Uterus (tissue), 4 donors: ENCODE results near the gene SPSB2. TPM values are rescaled to one million over a fixed set of nuclear protein-coding genes. Genes with fewer than 3 reads are reported as not detected.

ENCODE experiments used
- DNase-seq, 2 donors: peaks; one replicate each; pipeline ENCODE4 v3.0.0-alpha.2; 2019 to 2020
- H3K27ac ChIP-seq, 2 donors: fragments of 200-600 bp; sonication (generic); 1 replicate in 1 of 2; 2 replicates in 1 of 2; pipeline ENCODE4 v1.5.1; 2016 to 2018
- H3K27me3 ChIP-seq, 2 donors: fragments of 200-600 bp; sonication (generic); one replicate each; pipeline ENCODE4 v1.5.1; 2018 to 2019; ENCODE audit warnings: control low read depth in 1 of 2
- H3K36me3 ChIP-seq, 2 donors: fragments of 200-600 bp; sonication (generic); one replicate each; pipeline ENCODE4 v1.5.1; 2019; ENCODE audit warnings: control low read depth in 1 of 2
- H3K4me1 ChIP-seq, 2 donors: fragments of 200-600 bp; sonication (generic); one replicate each; pipeline ENCODE4 v1.5.1; 2018 to 2019; ENCODE audit warnings: control low read depth in 1 of 2
- H3K4me3 ChIP-seq, 2 donors: fragments of 200-600 bp; sonication (generic); 1 replicate in 1 of 2; 2 replicates in 1 of 2; pipeline ENCODE4 v1.5.1; 2018 to 2019; ENCODE audit warnings: mild to moderate bottlenecking in 1 of 2
- H3K9me3 ChIP-seq, 2 donors: fragments of 200-600 bp; sonication (generic); one replicate each; pipeline ENCODE4 v1.5.1; 2019; ENCODE audit warnings: control low read depth in 1 of 2
- POLR2A ChIP-seq, 2 donors: fragments of 450-650 bp; IDR thresholded peaks; one replicate each; pipeline ENCODE4 v1.6.1; 2016; ENCODE audit warnings: antibody characterized with exemption in 2 of 2, mild to moderate bottlenecking in 1 of 2, moderate library complexity in 1 of 2
- intact Hi-C: fragments of 100-400 bp; cut with DNase I; formaldehyde crosslinking; loops from one replicate; pipeline ENCODE4 v1.15.1; 2023; ENCODE audit warnings: low total_unique reads
- total RNA-seq, 4 donors: library from RNA; depleted of rRNA in 3 of 4; stranded (reverse); fragments of >200 nt in 3 of 4; gene quantifications; one replicate each; pipeline versions ENCODE4 v1.1.0 to v1.2.4, GENCODE V29; 2014 to 2023
- TF ChIP-seq, protein P1 (sequence below), 4 experiments: fragments of 200-600 bp in 2 of 4; fragments of 450-650 bp in 2 of 4; sonication (generic) in 2 of 4; IDR thresholded peaks; one replicate each; pipeline ENCODE4 v1.5.1; 2016 to 2019; ENCODE audit warnings: antibody characterized with exemption in 4 of 4, mild to moderate bottlenecking in 2 of 4, moderate library complexity in 1 of 4
- donor health status: DM: yes; HTN: yes; CAD: no.

The SPSB2 gene
- total RNA-seq, 4 donors from 2014 or later, result 2.8 to 11.3 (median 5.0) TPM

DNA sequence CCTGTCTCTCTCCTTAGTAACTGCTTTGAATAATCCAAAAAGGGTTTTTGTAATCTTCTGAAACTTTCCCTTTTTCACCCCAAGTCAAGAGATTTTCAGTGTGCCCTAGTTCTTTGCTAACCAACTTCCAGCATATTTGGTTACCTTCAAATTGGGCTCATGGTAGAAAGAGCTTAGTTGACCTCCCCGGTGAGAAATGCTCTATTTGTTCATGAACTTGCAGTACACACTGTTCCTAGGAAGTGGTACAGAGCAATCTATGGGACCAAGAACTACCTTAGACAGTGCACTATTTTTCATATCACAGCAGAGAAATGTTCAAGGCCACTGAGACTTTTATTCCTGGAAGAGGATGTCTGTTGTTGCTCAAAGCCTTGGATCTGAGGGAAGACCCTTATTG lies 19.5 kb downstream of the SPSB2 start:
- H3K27me3 ChIP-seq, result no peaks in the 10 kb centered on the region
- no peak overlapping the region for H3K27ac ChIP-seq
- H3K4me1 ChIP-seq, result no peaks in the 10 kb centered on the region
- H3K4me3 ChIP-seq, result no peak overlapping the region
- no peaks in the 10 kb centered on the region for H3K36me3 ChIP-seq
- TF ChIP-seq, protein P1, sequence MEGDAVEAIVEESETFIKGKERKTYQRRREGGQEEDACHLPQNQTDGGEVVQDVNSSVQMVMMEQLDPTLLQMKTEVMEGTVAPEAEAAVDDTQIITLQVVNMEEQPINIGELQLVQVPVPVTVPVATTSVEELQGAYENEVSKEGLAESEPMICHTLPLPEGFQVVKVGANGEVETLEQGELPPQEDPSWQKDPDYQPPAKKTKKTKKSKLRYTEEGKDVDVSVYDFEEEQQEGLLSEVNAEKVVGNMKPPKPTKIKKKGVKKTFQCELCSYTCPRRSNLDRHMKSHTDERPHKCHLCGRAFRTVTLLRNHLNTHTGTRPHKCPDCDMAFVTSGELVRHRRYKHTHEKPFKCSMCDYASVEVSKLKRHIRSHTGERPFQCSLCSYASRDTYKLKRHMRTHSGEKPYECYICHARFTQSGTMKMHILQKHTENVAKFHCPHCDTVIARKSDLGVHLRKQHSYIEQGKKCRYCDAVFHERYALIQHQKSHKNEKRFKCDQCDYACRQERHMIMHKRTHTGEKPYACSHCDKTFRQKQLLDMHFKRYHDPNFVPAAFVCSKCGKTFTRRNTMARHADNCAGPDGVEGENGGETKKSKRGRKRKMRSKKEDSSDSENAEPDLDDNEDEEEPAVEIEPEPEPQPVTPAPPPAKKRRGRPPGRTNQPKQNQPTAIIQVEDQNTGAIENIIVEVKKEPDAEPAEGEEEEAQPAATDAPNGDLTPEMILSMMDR (IDR thresholded peaks at IDR 0.05), result no peak
- TF ChIP-seq POLR2A (IDR thresholded peaks at IDR 0.05), result no peak
- DNase-seq, result no peak
- intact Hi-C loops, result no loop called here
- H3K9me3 ChIP-seq, result no peaks in the 10 kb centered on the region

DNA sequence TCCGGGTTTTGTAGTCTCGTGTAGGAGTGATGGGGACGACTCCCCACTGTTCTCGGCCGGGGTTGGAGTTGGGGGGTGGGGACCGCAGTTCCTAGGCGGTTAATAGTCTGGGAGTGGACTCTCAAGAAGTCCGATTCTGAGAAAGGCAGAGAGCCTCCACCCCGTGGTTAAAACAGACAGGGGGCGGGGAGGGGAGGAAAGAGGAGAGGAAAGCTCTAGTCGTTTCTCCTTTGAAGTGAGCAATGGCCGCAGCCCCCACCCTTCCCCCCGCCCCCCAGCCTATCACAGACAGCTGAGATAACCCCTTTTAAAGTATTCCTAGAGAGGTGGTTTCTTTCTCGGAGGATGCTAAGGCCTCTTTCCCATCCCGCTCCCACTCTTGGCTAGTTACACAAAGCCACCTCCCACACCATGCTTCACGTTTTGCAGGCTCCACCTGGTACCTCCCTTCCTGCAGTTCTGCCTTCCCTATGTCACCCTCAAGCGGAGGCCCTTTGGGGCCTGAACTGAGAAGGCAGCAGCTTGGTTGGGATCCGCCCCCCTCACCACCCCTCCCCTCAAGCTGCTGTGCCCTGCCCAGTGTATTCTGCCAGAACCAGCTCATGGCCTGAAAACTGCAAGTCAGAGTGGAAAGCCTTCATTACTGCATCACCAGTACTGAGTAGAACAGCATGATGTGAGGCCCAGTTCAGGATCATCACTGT lies 20.3 kb downstream of the SPSB2 start:
- Histone ChIP-seq H3K9me3 (no peaks in the 10 kb centered on the region), H3K4me3 (peak overlapping the region; percentile 50 to 77), H3K27me3 (no peaks in the 10 kb centered on the region), H3K4me1 (no peaks in the 10 kb centered on the region), H3K36me3 (no peaks in the 10 kb centered on the region), H3K27ac (peak overlapping the region; percentile 76 to 88)
- intact Hi-C loops, result no loop called here
- DNase-seq, result peak in 1 of 2 donors; percentile 47
- TF ChIP-seq POLR2A (IDR thresholded peaks at IDR 0.05), result no peak
- TF ChIP-seq, protein P1 (IDR thresholded peaks at IDR 0.05), result no peak

GRCh38 chr12:6851921-6852650 lies 21.0 kb downstream of the SPSB2 start, which contains the start of gene USP5:
Gene USP5, plus strand, starts transcription at chr12:6852150. Its CDS starts 30 bp downstream, at chr12:6852180.
- DNase-seq, result peak; percentile 98 to 99
- H3K4me1 ChIP-seq, result no peaks in the 10 kb centered on the region
- no peaks in the 10 kb centered on the region for H3K27me3 ChIP-seq
- H3K4me3 ChIP-seq, result peak within 1 kb of the TSS; percentile 50 to 77
- peak within 1 kb of the TSS; percentile 88 to 91 for H3K27ac ChIP-seq
- H3K9me3 ChIP-seq, result no peaks in the 10 kb centered on the region
- intact Hi-C loops, result no loop called here
- TF ChIP-seq, protein P1 (IDR thresholded peaks at IDR 0.05), result peak in 1 of 4 experiments; percentile 27
- TF ChIP-seq POLR2A (IDR thresholded peaks at IDR 0.05), result peak in 1 of 2 donors; percentile 59
- no peaks in the 10 kb centered on the region for H3K36me3 ChIP-seq

- H3K4me3 ChIP-seq, result peak within 1 kb of the TSS; percentile 48 to 77
- peak; percentile 6 to 49 for TF ChIP-seq POLR2A (IDR thresholded peaks at IDR 0.05)
- TF ChIP-seq, protein P1 (IDR thresholded peaks at IDR 0.05), result no peak
- intact Hi-C loops, result no loop called here
- DNase-seq, result peak; percentile 92 to 98
- H3K4me1 ChIP-seq, result no peaks in the 10 kb centered on the region
- H3K27ac ChIP-seq, result peak within 1 kb of the TSS; percentile 88 to 91
- no peaks in the 10 kb centered on the region for H3K27me3 ChIP-seq
- H3K9me3 ChIP-seq, result no peaks in the 10 kb centered on the region
- no peaks in the 10 kb centered on the region for H3K36me3 ChIP-seq
Observed at GRCh38 chr12:6851153-6851920, 21.8 kb downstream of the SPSB2 start, which contains the start of gene CDCA3. Gene CDCA3, minus strand, starts transcription at chr12:6851286. Its CDS starts 334 bp downstream, at chr12:6850952.
